Hematopoietic multipotent progenitor cell treated with erythropoietin and hydrocortisone succinate and interleukin-3 and kit ligand, for 8 days (in vitro differentiated cells): Measurements from ENCODE around the gene GBP4.

ENCODE experiments used
- DNase-seq: peaks from one replicate; pipeline ENCODE4 v3.0.0-alpha.2; 2015

Gene GBP4

GRCh38 chr1:89170170-89171066 is 28.3 kb downstream of the GBP4 start:
- DNase-seq: no peak

DNA sequence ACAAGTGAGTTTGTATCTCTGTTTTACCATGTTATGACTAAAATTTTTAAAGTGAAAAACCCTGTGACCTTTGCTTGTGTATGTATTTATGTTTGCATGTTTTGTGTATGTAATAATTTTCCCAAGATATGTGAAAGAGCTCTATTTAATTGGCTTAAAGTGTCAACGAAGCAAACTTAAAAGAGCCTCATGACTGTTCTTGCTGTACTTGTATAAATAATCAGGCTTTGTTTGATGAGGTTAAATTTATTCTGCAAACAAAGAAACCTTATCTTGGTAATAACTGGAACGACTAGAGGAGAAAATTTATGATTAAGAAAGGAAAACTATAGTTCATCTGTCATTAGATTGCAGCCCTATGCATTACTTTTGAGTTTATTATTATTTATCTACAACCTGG is 29.6 kb downstream of the GBP4 start:
- DNase-seq: no peak

DNA sequence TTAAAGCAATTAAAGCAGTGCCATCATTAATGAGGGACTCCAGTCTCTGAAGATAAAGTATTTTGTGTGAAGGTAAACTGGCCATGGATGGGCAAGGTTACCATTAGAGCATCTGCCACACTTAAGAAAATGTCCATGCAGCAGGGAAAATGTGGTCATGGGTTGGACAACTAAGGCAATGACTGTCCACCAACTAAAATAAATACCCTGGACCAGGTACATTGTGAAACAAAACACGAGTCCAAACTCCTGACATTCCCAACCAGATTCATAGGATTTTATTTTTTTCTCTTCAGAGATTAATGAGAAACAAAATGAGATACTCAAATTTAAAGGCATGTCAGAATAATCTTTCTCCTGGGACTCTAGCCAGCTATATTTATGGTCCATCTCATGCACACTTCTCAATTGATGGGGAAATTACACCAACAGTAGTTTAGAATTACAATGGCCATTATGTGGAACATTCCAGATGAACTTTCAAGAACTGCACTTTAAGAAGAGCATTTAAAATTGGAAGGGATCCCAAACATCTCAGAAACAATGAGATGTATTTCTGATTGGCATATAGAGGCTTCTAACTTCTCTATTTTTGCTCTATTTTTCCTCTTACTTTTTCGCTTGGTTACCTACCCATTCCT is 31.0 kb downstream of the GBP4 start:
- DNase-seq: no peak

GRCh38 chr1:89166705-89167104 is 32.0 kb downstream of the GBP4 start:
- no peak for DNase-seq

- DNase-seq: no peak
Measured at GRCh38 chr1:89165811-89166210, 32.9 kb downstream of the GBP4 start.

DNA sequence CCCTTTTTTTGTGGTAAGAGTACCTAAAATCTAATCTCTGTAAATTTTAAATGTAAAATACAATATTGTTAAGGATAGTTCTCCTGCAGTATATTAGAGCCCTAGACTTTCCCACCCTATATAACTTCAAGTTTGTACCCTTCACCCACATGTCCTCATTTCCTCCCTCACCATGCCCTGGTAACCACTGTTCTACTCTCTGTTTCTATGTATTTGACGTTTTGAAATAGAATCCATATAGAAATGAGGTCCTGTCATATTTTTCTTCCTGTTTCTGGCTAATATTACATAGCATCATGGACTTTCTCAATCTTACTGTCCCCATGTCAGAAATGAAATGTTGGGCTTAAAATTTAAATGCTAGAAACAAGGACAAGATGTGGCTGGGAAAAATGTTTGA is 47.7 kb downstream of the GBP4 start:
- no peak for DNase-seq

- DNase-seq: no peak
Measured at GRCh38 chr1:89149976-89150375, 48.8 kb downstream of the GBP4 start.

DNA sequence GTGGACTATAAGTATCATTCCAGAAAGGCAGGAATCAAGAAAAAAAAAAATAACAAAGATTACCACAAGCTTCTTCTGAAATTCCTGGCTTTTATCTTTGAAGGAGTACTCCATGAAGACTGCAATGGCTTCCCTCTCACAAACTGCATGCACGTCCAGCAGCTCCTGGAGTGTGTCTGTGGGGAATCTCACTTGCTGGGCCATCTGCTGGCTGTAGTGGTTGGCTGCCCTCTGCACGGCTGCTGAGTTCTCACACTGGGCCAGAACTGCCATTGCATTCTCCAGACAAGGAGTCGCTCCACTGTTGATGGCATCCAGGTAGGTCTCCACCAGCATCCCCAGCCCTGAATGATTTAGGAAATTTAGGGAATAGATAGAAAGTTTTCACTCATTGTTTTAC is 49.5 kb downstream of the GBP4 start:
- DNase-seq: no peak

DNA sequence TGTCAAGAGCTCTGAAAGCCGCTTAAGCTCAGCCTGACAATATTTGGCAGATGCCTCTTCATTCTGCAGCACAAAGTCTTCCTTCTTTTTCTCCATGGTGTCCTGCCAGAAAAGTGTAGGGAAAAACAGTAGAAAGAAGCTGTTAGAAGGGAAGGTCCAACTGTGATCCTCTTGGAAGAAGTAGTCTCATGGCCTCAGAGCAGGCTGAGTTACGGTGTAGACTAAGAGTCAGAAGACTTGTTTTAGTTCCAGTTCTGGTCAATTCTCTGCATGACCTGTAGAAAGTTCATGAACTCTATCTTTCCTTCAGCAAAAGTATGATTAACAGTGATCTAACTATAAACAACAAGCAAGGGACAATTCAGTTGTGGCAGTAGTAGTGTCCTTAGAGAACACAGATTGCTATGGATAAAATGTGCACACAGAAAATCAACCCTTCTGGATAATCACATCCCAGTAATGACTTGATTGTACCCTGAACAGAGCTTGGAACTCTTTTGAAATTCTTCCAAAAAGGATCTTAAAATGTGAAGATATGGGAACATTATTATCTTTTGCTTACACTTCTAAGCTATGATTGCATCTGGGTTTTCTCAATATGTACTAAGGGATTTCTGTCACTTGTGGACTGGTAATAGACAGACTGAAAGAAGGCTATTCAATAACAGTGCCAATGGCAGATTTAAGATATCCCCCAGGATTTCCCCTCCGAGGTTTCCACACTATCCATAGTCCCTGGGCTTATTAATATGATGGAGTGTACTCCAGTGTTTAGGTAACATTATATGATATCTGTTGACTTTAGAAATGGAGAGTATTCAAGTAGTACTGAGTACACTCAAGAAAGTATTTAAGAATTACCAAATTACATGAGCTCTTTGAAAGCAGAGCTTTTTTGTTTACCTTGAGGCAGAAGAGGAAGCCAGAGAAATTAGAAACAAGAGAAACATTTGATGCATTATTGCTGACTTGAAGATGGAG is 50.8 kb downstream of the GBP4 start:
- no peak for DNase-seq

GRCh38 chr1:89146721-89147120 is 52.0 kb downstream of the GBP4 start:
- no peak for DNase-seq

- no peak for DNase-seq
Measured at GRCh38 chr1:89143484-89143883, 55.3 kb downstream of the GBP4 start.

GRCh38 chr1:89142160-89142559 is 56.6 kb downstream of the GBP4 start:
- DNase-seq: no peak

DNA sequence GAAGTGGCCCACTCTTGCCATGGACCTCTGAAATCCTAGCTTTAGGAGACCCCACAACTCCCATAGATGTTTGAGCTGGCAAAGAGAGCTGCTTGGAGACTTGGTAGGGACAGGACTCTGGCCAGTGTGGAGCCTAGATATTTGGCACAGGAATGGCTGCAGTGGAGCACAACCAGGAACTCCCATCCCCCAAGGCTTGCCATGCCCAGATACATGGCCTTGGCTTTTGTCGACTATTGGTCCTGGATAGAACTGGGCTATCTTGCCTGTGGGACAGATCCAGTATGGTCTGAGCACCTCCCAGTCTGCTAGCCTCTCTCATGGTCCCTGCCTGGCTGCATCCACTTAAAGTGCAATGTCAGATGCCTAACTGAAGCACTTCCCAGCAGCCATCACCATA is 65.0 kb downstream of the GBP4 start:
- no peak for DNase-seq
